Esophagus squamous epithelium (tissue), 5 donors: ENCODE results near the gene ARPP19. TPM values are rescaled to one million over a fixed set of nuclear protein-coding genes. Genes with fewer than 3 reads are reported as not detected.
"Not testable (repeated sequence)": the region's sequence is repeated elsewhere in the genome, so short reads cannot be mapped to it uniquely, and the experiment has no call there.

Experiments
- DNase-seq: peaks from one replicate; lab custom pipeline; 2025; lab: John Stamatoyannopoulos, UW
- H3K27ac ChIP-seq, 4 donors: fragments of 200-600 bp; sonication (generic); one replicate each; pipeline ENCODE4 v1.5.1; 2016 to 2019; ENCODE audit warnings: mild to moderate bottlenecking in 1 of 4
- H3K27me3 ChIP-seq, 4 donors: fragments of 200-600 bp; sonication (generic); 1 replicate in 3 of 4; 2 replicates in 1 of 4; pipeline versions ENCODE4 v1.5.1 to v1.6.0; 2017 to 2021; ENCODE audit warnings: antibody characterized with exemption in 1 of 4
- H3K36me3 ChIP-seq, 3 donors: fragments of 200-600 bp; sonication (generic); one replicate each; pipeline ENCODE4 v1.5.1; 2016 to 2019
- H3K4me1 ChIP-seq, 3 donors: fragments of 200-600 bp; sonication (generic); one replicate each; pipeline ENCODE4 v1.5.1; 2017 to 2019
- H3K4me3 ChIP-seq, 4 donors: fragments of 200-600 bp; sonication (generic); 1 replicate in 3 of 4; 2 replicates in 1 of 4; pipeline ENCODE4 v1.5.1; 2016 to 2019; ENCODE audit warnings: mild to moderate bottlenecking in 2 of 4, moderate library complexity in 1 of 4
- H3K9me3 ChIP-seq, 3 donors: fragments of 200-600 bp; sonication (generic); one replicate each; pipeline ENCODE4 v1.5.1; 2016 to 2019
- CTCF ChIP-seq, 6 experiments: fragments of 450-650 bp in 4 of 6; fragments of 200-600 bp in 2 of 6; sonication (generic) in 2 of 6; IDR thresholded peaks; one replicate each; pipeline ENCODE4 v1.5.1; 2016 to 2019; ENCODE audit warnings: antibody characterized with exemption in 6 of 6, mild to moderate bottlenecking in 4 of 6, moderate library complexity in 4 of 6
- POLR2A ChIP-seq, 4 donors: fragments of 450-650 bp; IDR thresholded peaks; one replicate each; pipeline ENCODE4 v1.6.1; 2017; ENCODE audit warnings: antibody characterized with exemption in 4 of 4, mild to moderate bottlenecking in 4 of 4, moderate library complexity in 3 of 4
- WGBS, 2 donors: methylation state at CpG; one replicate each; pipeline ENCODE4 v1.1.5; 2018; 5-methylcytosine and 5-hydroxymethylcytosine counted together
- intact Hi-C: fragments of 100-400 bp; cut with DNase I; formaldehyde crosslinking; loops from one replicate; pipeline ENCODE4 v1.15.0; 2022
- total RNA-seq, 4 donors: library from RNA; depleted of rRNA; stranded (reverse); fragments of >200 nt; gene quantifications; one replicate each; pipeline ENCODE4 v1.1.0, GENCODE V29; 2016
- donor health status: DM: yes; HTN: yes; CAD: no.

Gene ARPP19
- total RNA-seq, 4 donors from 2014 or later: 44.1 to 114 (median 105) TPM

- peaks cover 4 to 46% (median 30%) of the 10 kb centered on the region in 3 donors for H3K4me1 ChIP-seq
- H3K27me3 ChIP-seq: no peaks in the 10 kb centered on the region
- TF ChIP-seq CTCF (IDR thresholded peaks at IDR 0.05): no peak
- TF ChIP-seq POLR2A (IDR thresholded peaks at IDR 0.05): no peak
- H3K27ac ChIP-seq: no peak overlapping the region
- H3K4me3 ChIP-seq: no peak overlapping the region
- intact Hi-C loops: no loop called here
- no peak for DNase-seq
- 63 to 76% methylated on average over 8 of the region's 8 CpGs for WGBS, 2 donors
- H3K36me3 ChIP-seq: no peaks in the 10 kb centered on the region
- H3K9me3 ChIP-seq: no peaks in the 10 kb centered on the region
These were observed 50.1 kb downstream of the ARPP19 start for GRCh38 chr15:52518487-52519371.

GRCh38 chr15:52517014-52517413 lies 51.8 kb downstream of the ARPP19 start:
- no peaks in the 10 kb centered on the region for H3K9me3 ChIP-seq
- H3K4me3 ChIP-seq: no peak overlapping the region
- WGBS, 2 donors: 88 to 90% methylated on average over 1 of the region's 1 CpG
- peaks cover 0 to 38% (median 23%) of the 10 kb centered on the region in 3 donors for H3K4me1 ChIP-seq
- no peak for TF ChIP-seq CTCF (IDR thresholded peaks at IDR 0.05)
- TF ChIP-seq POLR2A (IDR thresholded peaks at IDR 0.05): no peak
- no peak overlapping the region for H3K27ac ChIP-seq
- no peaks in the 10 kb centered on the region for H3K36me3 ChIP-seq
- intact Hi-C loops: no loop called here
- DNase-seq: no peak
- no peaks in the 10 kb centered on the region for H3K27me3 ChIP-seq

- intact Hi-C loops: no loop called here
- peaks cover 0 to 40% (median 19%) of the 10 kb centered on the region in 3 donors for H3K4me1 ChIP-seq
- H3K27me3 ChIP-seq: no peaks in the 10 kb centered on the region
- H3K36me3 ChIP-seq: no peaks in the 10 kb centered on the region
- DNase-seq: no peak
- WGBS, 2 donors: 71 to 76% methylated on average over 2 of the region's 2 CpGs
- no peaks in the 10 kb centered on the region for H3K9me3 ChIP-seq
- no peak overlapping the region for H3K27ac ChIP-seq
- H3K4me3 ChIP-seq: no peak overlapping the region
- TF ChIP-seq CTCF (IDR thresholded peaks at IDR 0.05) (no peak), POLR2A (IDR thresholded peaks at IDR 0.05) (no peak)
These were observed 53.5 kb downstream of the ARPP19 start for GRCh38 chr15:52515343-52515742.

GRCh38 chr15:52514482-52514881 lies 54.3 kb downstream of the ARPP19 start:
- Histone ChIP-seq H3K9me3 (no peaks in the 10 kb centered on the region), H3K27me3 (no peaks in the 10 kb centered on the region), H3K27ac (peak overlapping the region in 1 of 4 donors; percentile 27), H3K4me3 (no peak overlapping the region), H3K36me3 (no peaks in the 10 kb centered on the region), H3K4me1 (peaks cover 0 to 42% (median 27%) of the 10 kb centered on the region in 3 donors)
- 19 to 67% methylated on average over 1 of the region's 1 CpG for WGBS, 2 donors
- TF ChIP-seq POLR2A (IDR thresholded peaks at IDR 0.05) (no peak), CTCF (IDR thresholded peaks at IDR 0.05) (no peak)
- intact Hi-C loops: no loop called here
- DNase-seq: no peak

- H3K9me3 ChIP-seq, intact Hi-C loops, H3K36me3 ChIP-seq, H3K4me3 ChIP-seq, H3K27ac ChIP-seq, DNase-seq, H3K27me3 ChIP-seq: not testable (repeated sequence)
- peaks cover 0 to 44% (median 28%) of the 10 kb centered on the region in 3 donors for H3K4me1 ChIP-seq
- WGBS, 2 donors: 66 to 79% methylated on average over 8 of the region's 8 CpGs
These were observed 56.0 kb downstream of the ARPP19 start for GRCh38 chr15:52512869-52513268.
